Vagina (tissue), 2 donors: ENCODE results near the gene ASB10. TPM values are rescaled to one million over a fixed set of nuclear protein-coding genes. Genes with fewer than 3 reads are reported as not detected.

Experiments used
- DNase-seq, 2 donors: peaks; one replicate each; pipeline ENCODE4 v3.0.0-alpha.2; 2017; ENCODE audit errors: extremely low spot score in 2 of 2
- H3K27ac ChIP-seq: fragments of 200-600 bp; sonication (generic); one replicate; pipeline ENCODE4 v1.5.1; 2019
- H3K27me3 ChIP-seq: fragments of 200-600 bp; sonication (generic); one replicate; pipeline ENCODE4 v1.5.1; 2019
- H3K36me3 ChIP-seq, 2 donors: fragments of 200-600 bp; sonication (generic); one replicate each; pipeline ENCODE4 v1.5.1; 2017 to 2019
- H3K4me1 ChIP-seq: fragments of 200-600 bp; sonication (generic); one replicate; pipeline ENCODE4 v1.5.1; 2019
- H3K4me3 ChIP-seq, 2 donors: fragments of 200-600 bp; sonication (generic); 1 replicate in 1 of 2; 2 replicates in 1 of 2; pipeline ENCODE4 v1.5.1; 2016 to 2019
- H3K9me3 ChIP-seq: fragments of 200-600 bp; sonication (generic); one replicate; pipeline ENCODE4 v1.5.1; 2019
- CTCF ChIP-seq, 3 experiments: fragments of 450-650 bp in 2 of 3; fragments of 200-600 bp in 1 of 3; sonication (generic) in 1 of 3; IDR thresholded peaks; one replicate each; pipeline ENCODE4 v1.5.1; 2017 to 2019; ENCODE audit warnings: antibody characterized with exemption in 3 of 3, mild to moderate bottlenecking in 2 of 3, moderate library complexity in 2 of 3
- POLR2A ChIP-seq, 2 donors: fragments of 450-650 bp; IDR thresholded peaks; one replicate each; pipeline ENCODE4 v1.6.1; 2017; ENCODE audit warnings: antibody characterized with exemption in 2 of 2, mild to moderate bottlenecking in 2 of 2, moderate library complexity in 2 of 2
- POLR2AphosphoS5 ChIP-seq, 2 donors: sonication (generic); formaldehyde crosslinking; IDR thresholded peaks; one replicate each; pipeline ENCODE4 v1.9.0; 2017; ENCODE audit warnings: antibody characterized with exemption in 2 of 2, mild to moderate bottlenecking in 2 of 2, low read depth in 1 of 2; ENCODE audit not compliant: insufficient read depth in 1 of 2
- intact Hi-C: fragments of 100-400 bp; cut with DNase I; formaldehyde crosslinking; loops from one replicate; pipeline ENCODE4 v1.15.1; 2023
- total RNA-seq: library from RNA; depleted of rRNA; stranded (reverse); fragments of >200 nt; gene quantifications from one replicate; pipeline ENCODE4 v1.2.3, GENCODE V29; 2016

ASB10 gene
- total RNA-seq, 1 donor from 2014 or later, result not detected

- no peak for DNase-seq
- intact Hi-C loops, result no loop called here
- H3K27ac ChIP-seq, result no peak overlapping the region
- no peak overlapping the region for H3K4me3 ChIP-seq
- no peaks in the 10 kb centered on the region for H3K9me3 ChIP-seq
- TF ChIP-seq POLR2A (IDR thresholded peaks at IDR 0.05), result no peak
- TF ChIP-seq POLR2AphosphoS5 (IDR thresholded peaks at IDR 0.05; ENCODE audit: insufficient read depth in 1 of 2, low read depth in 1 of 2), result no peak
- no peak for TF ChIP-seq CTCF (IDR thresholded peaks at IDR 0.05)
- H3K36me3 ChIP-seq, result peaks cover 0 to 64% of the 10 kb centered on the region in 2 donors
- H3K27me3 ChIP-seq, result no peaks in the 10 kb centered on the region
- no peaks in the 10 kb centered on the region for H3K4me1 ChIP-seq
Observed at GRCh38 chr7:151139071-151139790, 47.8 kb downstream of the ASB10 start.

- intact Hi-C loops, result no loop called here
- no peak for DNase-seq
- H3K27me3 ChIP-seq, result no peaks in the 10 kb centered on the region
- no peak overlapping the region for H3K4me3 ChIP-seq
- no peaks in the 10 kb centered on the region for H3K9me3 ChIP-seq
- peaks cover 0 to 61% of the 10 kb centered on the region in 2 donors for H3K36me3 ChIP-seq
- no peak overlapping the region for H3K27ac ChIP-seq
- no peaks in the 10 kb centered on the region for H3K4me1 ChIP-seq
- TF ChIP-seq CTCF (IDR thresholded peaks at IDR 0.05) (no peak), POLR2AphosphoS5 (IDR thresholded peaks at IDR 0.05; ENCODE audit: insufficient read depth in 1 of 2, low read depth in 1 of 2) (no peak), POLR2A (IDR thresholded peaks at IDR 0.05) (no peak)
Observed at GRCh38 chr7:151138153-151138851, 48.7 kb downstream of the ASB10 start.

GRCh38 chr7:151137791-151138152, 49.3 kb downstream of the ASB10 start:
- intact Hi-C loops, result no loop called here
- TF ChIP-seq POLR2A (IDR thresholded peaks at IDR 0.05) (no peak), POLR2AphosphoS5 (IDR thresholded peaks at IDR 0.05; ENCODE audit: insufficient read depth in 1 of 2, low read depth in 1 of 2) (no peak), CTCF (IDR thresholded peaks at IDR 0.05) (no peak)
- H3K27ac ChIP-seq, result no peak overlapping the region
- H3K4me3 ChIP-seq, result no peak overlapping the region
- no peaks in the 10 kb centered on the region for H3K9me3 ChIP-seq
- DNase-seq, result no peak
- H3K4me1 ChIP-seq, result no peaks in the 10 kb centered on the region
- peaks cover 0 to 65% of the 10 kb centered on the region in 2 donors for H3K36me3 ChIP-seq
- no peaks in the 10 kb centered on the region for H3K27me3 ChIP-seq

- H3K4me1 ChIP-seq, result no peaks in the 10 kb centered on the region
- H3K4me3 ChIP-seq, result no peak overlapping the region
- no peaks in the 10 kb centered on the region for H3K27me3 ChIP-seq
- peaks cover 0 to 68% of the 10 kb centered on the region in 2 donors for H3K36me3 ChIP-seq
- intact Hi-C loops, result no loop called here
- H3K27ac ChIP-seq, result no peak overlapping the region
- no peaks in the 10 kb centered on the region for H3K9me3 ChIP-seq
- no peak for DNase-seq
- no peak for TF ChIP-seq POLR2AphosphoS5 (IDR thresholded peaks at IDR 0.05; ENCODE audit: insufficient read depth in 1 of 2, low read depth in 1 of 2)
- no peak for TF ChIP-seq POLR2A (IDR thresholded peaks at IDR 0.05)
- TF ChIP-seq CTCF (IDR thresholded peaks at IDR 0.05), result no peak
Observed at GRCh38 chr7:151137076-151137675, 49.9 kb downstream of the ASB10 start.
